DND-41 (cell line): ENCODE measurements around the gene BNC2.
"Not testable (repeated sequence)": the region's sequence is repeated elsewhere in the genome, so short reads cannot be mapped to it uniquely, and the experiment has no call there.

Experiments used
- ATAC-seq: fragments of 200-7000 bp; cut with Tn5 transposase; 3 replicates; pipeline ENCODE4 v1.9.1; 2021; ENCODE audit warnings: low read depth; ENCODE audit not compliant: insufficient read depth
- DNase-seq: peaks from one replicate; pipeline ENCODE4 v3.0.0-alpha.2; 2020
- H2AFZ ChIP-seq: 2 replicates; pipeline ENCODE4 v1.6.0; 2012; ENCODE audit warnings: low read depth, low read length
- H3K27ac ChIP-seq: 2 replicates; pipeline ENCODE4 v1.5.1; 2012; ENCODE audit warnings: low read length, inconsistent platforms
- H3K27me3 ChIP-seq: fragments of 200-600 bp; sonication (generic); 2 replicates; pipeline ENCODE4 v1.6.0; 2012; ENCODE audit warnings: low read length, mild to moderate bottlenecking, inconsistent platforms; ENCODE audit not compliant: insufficient read depth, poor library complexity
- H3K36me3 ChIP-seq: 2 replicates; pipeline ENCODE4 v1.5.1; 2012; ENCODE audit warnings: low read length, inconsistent platforms; ENCODE audit not compliant: insufficient read depth
- H3K4me1 ChIP-seq: 2 replicates; pipeline ENCODE4 v1.5.1; 2012; ENCODE audit warnings: mild to moderate bottlenecking, low read length; ENCODE audit not compliant: insufficient read depth
- H3K4me2 ChIP-seq: 2 replicates; pipeline ENCODE4 v1.6.0; 2012; ENCODE audit warnings: mild to moderate bottlenecking, moderate library complexity, low read length, inconsistent platforms; ENCODE audit not compliant: insufficient read depth
- H3K4me3 ChIP-seq, 2 experiments: fragments of 200-600 bp in 1 of 2; shearing (Covaris generic) in 1 of 2; 2 replicates each; pipeline ENCODE4 v1.5.1; 2012 to 2016; ENCODE audit warnings: inconsistent platforms in 2 of 2, low read length in 2 of 2, mild to moderate bottlenecking in 2 of 2, low read depth in 1 of 2, moderate library complexity in 1 of 2
- H3K79me2 ChIP-seq: 2 replicates; pipeline ENCODE4 v1.6.0; 2012; ENCODE audit warnings: low read length, inconsistent platforms; ENCODE audit not compliant: insufficient read depth
- H3K9ac ChIP-seq: 2 replicates; pipeline ENCODE4 v1.6.0; 2012; ENCODE audit warnings: low read depth, mild to moderate bottlenecking, inconsistent platforms, low read length, moderate library complexity
- H3K9me3 ChIP-seq: 2 replicates; pipeline ENCODE4 v1.5.1; 2012; ENCODE audit warnings: low read length, moderate library complexity, mild to moderate bottlenecking, inconsistent platforms; ENCODE audit not compliant: insufficient read depth, severe bottlenecking
- H4K20me1 ChIP-seq: 2 replicates; pipeline ENCODE4 v1.6.0; 2012; ENCODE audit warnings: low read length; ENCODE audit not compliant: insufficient read depth
- EZH2 ChIP-seq: IDR thresholded peaks from 3 replicates; pipeline ENCODE4 v1.6.1; 2012; ENCODE audit warnings: borderline replicate concordance, low read depth, mild to moderate bottlenecking, moderate library complexity, low read length, inconsistent platforms; ENCODE audit not compliant: severe bottlenecking
- TF ChIP-seq, protein P1 (sequence below): IDR thresholded peaks from 2 replicates; pipeline ENCODE4 v1.5.1; 2012; ENCODE audit warnings: borderline replicate concordance, low read length, moderate library complexity, mild to moderate bottlenecking; ENCODE audit not compliant: poor library complexity, severe bottlenecking; ENCODE audit errors: extremely low read depth

The BNC2 gene

GRCh38 chr9:16540743-16541613, 329.5 kb downstream of the BNC2 start:
- no peak overlapping the region for H3K4me3 ChIP-seq
- no peak overlapping the region for H3K27ac ChIP-seq
- no peaks in the 10 kb centered on the region for H3K4me1 ChIP-seq
- H3K79me2 ChIP-seq: no peaks in the 10 kb centered on the region
- H3K4me2 ChIP-seq: no peak overlapping the region
- no peak overlapping the region for H3K9ac ChIP-seq
- H3K27me3 ChIP-seq: no peaks in the 10 kb centered on the region
- H3K9me3 ChIP-seq: no peaks in the 10 kb centered on the region
- no peaks in the 10 kb centered on the region for H4K20me1 ChIP-seq
- H2AFZ ChIP-seq: no peak overlapping the region
- no peaks in the 10 kb centered on the region for H3K36me3 ChIP-seq
- DNase-seq (no peak), ATAC-seq (no peak)
- TF ChIP-seq, protein P1, sequence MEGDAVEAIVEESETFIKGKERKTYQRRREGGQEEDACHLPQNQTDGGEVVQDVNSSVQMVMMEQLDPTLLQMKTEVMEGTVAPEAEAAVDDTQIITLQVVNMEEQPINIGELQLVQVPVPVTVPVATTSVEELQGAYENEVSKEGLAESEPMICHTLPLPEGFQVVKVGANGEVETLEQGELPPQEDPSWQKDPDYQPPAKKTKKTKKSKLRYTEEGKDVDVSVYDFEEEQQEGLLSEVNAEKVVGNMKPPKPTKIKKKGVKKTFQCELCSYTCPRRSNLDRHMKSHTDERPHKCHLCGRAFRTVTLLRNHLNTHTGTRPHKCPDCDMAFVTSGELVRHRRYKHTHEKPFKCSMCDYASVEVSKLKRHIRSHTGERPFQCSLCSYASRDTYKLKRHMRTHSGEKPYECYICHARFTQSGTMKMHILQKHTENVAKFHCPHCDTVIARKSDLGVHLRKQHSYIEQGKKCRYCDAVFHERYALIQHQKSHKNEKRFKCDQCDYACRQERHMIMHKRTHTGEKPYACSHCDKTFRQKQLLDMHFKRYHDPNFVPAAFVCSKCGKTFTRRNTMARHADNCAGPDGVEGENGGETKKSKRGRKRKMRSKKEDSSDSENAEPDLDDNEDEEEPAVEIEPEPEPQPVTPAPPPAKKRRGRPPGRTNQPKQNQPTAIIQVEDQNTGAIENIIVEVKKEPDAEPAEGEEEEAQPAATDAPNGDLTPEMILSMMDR: no peak
- no peak for TF ChIP-seq EZH2

- H3K9me3 ChIP-seq, H3K27me3 ChIP-seq: not testable (repeated sequence)
These were observed 330.8 kb downstream of the BNC2 start for GRCh38 chr9:16539626-16540025.

GRCh38 chr9:16535555-16535954, 334.9 kb downstream of the BNC2 start:
- Histone ChIP-seq H3K27ac (no peak overlapping the region), H3K9ac (no peak overlapping the region), H3K36me3 (no peaks in the 10 kb centered on the region), H3K4me2 (no peak overlapping the region), H3K4me3 (no peak overlapping the region), H3K4me1 (no peaks in the 10 kb centered on the region), H3K79me2 (no peaks in the 10 kb centered on the region), H2AFZ (no peak overlapping the region), H3K27me3 (no peaks in the 10 kb centered on the region), H4K20me1 (no peaks in the 10 kb centered on the region), H3K9me3 (no peaks in the 10 kb centered on the region)
- no peak for TF ChIP-seq EZH2
- TF ChIP-seq, protein P1: no peak
- no peak for ATAC-seq
- no peak for DNase-seq

More at GRCh38 chr9:16539626-16540025, 330.8 kb downstream of the BNC2 start:
- not testable (repeated sequence) for H3K79me2 ChIP-seq, H3K4me3 ChIP-seq, DNase-seq, ATAC-seq, H3K4me2 ChIP-seq, H3K36me3 ChIP-seq, H3K27ac ChIP-seq, H4K20me1 ChIP-seq, H3K9ac ChIP-seq, H2AFZ ChIP-seq, H3K4me1 ChIP-seq

DNA sequence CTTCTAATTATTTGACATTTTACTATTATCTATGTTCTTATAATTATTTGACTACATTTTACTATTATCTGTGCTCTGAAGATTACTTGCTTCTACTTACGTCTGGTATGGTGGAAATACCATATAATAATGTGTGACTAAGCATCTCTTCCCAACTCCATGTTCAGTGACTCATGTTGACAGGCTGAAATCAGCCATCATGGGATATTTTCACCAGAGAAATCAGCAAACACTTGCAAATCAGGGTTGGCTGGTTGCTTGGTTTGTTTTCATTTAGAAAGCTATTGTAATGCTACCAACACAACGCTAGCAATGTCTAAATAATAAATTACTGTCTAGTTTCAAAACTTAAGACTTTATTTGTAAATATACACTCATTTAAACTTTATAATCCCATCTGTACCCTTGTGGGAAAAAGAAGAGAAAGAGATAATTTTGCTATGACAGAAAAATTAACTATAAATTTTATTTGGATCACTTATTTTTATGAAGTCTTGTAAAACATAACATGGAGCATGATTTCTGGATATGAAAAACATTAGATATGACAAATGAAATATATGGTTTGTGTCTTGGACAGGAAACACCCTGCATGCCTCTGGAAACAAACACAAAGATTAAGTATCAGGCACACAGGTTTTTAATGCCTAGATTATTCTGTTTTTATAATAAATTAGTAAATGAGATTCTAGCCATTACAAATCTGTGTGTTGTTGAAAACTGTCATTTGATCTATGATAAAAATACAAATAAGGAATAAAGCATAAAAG, 337.6 kb downstream of the BNC2 start:
- Histone ChIP-seq H3K9ac (no peak overlapping the region), H3K27me3 (no peaks in the 10 kb centered on the region), H3K27ac (no peak overlapping the region), H3K36me3 (no peaks in the 10 kb centered on the region), H2AFZ (no peak overlapping the region), H4K20me1 (no peaks in the 10 kb centered on the region), H3K4me3 (no peak overlapping the region), H3K4me2 (no peak overlapping the region), H3K4me1 (no peaks in the 10 kb centered on the region), H3K9me3 (no peaks in the 10 kb centered on the region), H3K79me2 (no peaks in the 10 kb centered on the region)
- TF ChIP-seq, protein P1: no peak
- TF ChIP-seq EZH2: no peak
- DNase-seq: no peak
- no peak for ATAC-seq
